Peyer's patch (tissue), 4 donors: ENCODE data around the gene DDX49. TPM values are rescaled to one million over a fixed set of nuclear protein-coding genes. Genes with fewer than 3 reads are reported as not detected.
A peak's percentile ranks its signal among the peaks of the same experiment; 100 is the strongest.

Experiments
- DNase-seq, 3 donors: peaks; one replicate each; pipeline ENCODE4 v3.0.0-alpha.2; 2017 to 2019
- H3K27ac ChIP-seq, 4 donors: fragments of 200-600 bp; sonication (generic); one replicate each; pipeline ENCODE4 v1.5.1; 2016 to 2019
- H3K27me3 ChIP-seq, 2 donors: fragments of 200-600 bp; sonication (generic); one replicate each; pipeline ENCODE4 v1.5.1; 2019
- H3K36me3 ChIP-seq, 3 donors: fragments of 200-600 bp; sonication (generic); one replicate each; pipeline ENCODE4 v1.5.1; 2016 to 2019
- H3K4me1 ChIP-seq, 4 donors: fragments of 200-600 bp; sonication (generic); one replicate each; pipeline ENCODE4 v1.5.1; 2016 to 2019
- H3K4me3 ChIP-seq, 4 donors: fragments of 200-600 bp; sonication (generic); 1 replicate in 3 of 4; 2 replicates in 1 of 4; pipeline ENCODE4 v1.5.1; 2016 to 2019; ENCODE audit warnings: mild to moderate bottlenecking in 1 of 4
- H3K9me3 ChIP-seq, 4 donors: fragments of 200-600 bp; sonication (generic); one replicate each; pipeline ENCODE4 v1.5.1; 2016 to 2019; ENCODE audit warnings: mild to moderate bottlenecking in 1 of 4
- POLR2A ChIP-seq, 2 donors: fragments of 450-650 bp; IDR thresholded peaks; one replicate each; pipeline ENCODE4 v1.5.1; 2017; ENCODE audit warnings: antibody characterized with exemption in 2 of 2, mild to moderate bottlenecking in 2 of 2, moderate library complexity in 2 of 2
- total RNA-seq, 4 donors: library from RNA; depleted of rRNA; stranded (reverse); fragments of >200 nt; gene quantifications; one replicate each; pipeline ENCODE4 v1.1.0, GENCODE V29; 2016
- TF ChIP-seq, protein P1 (sequence below), 6 experiments: fragments of 450-650 bp in 4 of 6; fragments of 200-600 bp in 2 of 6; sonication (generic) in 1 of 6; IDR thresholded peaks; one replicate each; pipeline ENCODE4 v1.5.1; 2017 to 2019; ENCODE audit warnings: antibody characterized with exemption in 6 of 6, mild to moderate bottlenecking in 3 of 6, moderate library complexity in 1 of 6

Gene DDX49
- total RNA-seq, 4 donors from 2014 or later: 37.0 to 76.9 (median 47.1) TPM

GRCh38 chr19:18905058-18905456 is 14.5 kb upstream of the DDX49 start:
- Histone ChIP-seq H3K9me3 (no peaks in the 10 kb centered on the region), H3K4me1 (no peaks in the 10 kb centered on the region), H3K4me3 (no peak overlapping the region), H3K27me3 (no peaks in the 10 kb centered on the region), H3K36me3 (peaks cover 0 to 81% (median 0%) of the 10 kb centered on the region in 3 donors), H3K27ac (no peak overlapping the region)
- DNase-seq: peak in 1 of 3 donors; percentile 31
- TF ChIP-seq POLR2A (IDR thresholded peaks at IDR 0.05): no peak
- TF ChIP-seq, protein P1, sequence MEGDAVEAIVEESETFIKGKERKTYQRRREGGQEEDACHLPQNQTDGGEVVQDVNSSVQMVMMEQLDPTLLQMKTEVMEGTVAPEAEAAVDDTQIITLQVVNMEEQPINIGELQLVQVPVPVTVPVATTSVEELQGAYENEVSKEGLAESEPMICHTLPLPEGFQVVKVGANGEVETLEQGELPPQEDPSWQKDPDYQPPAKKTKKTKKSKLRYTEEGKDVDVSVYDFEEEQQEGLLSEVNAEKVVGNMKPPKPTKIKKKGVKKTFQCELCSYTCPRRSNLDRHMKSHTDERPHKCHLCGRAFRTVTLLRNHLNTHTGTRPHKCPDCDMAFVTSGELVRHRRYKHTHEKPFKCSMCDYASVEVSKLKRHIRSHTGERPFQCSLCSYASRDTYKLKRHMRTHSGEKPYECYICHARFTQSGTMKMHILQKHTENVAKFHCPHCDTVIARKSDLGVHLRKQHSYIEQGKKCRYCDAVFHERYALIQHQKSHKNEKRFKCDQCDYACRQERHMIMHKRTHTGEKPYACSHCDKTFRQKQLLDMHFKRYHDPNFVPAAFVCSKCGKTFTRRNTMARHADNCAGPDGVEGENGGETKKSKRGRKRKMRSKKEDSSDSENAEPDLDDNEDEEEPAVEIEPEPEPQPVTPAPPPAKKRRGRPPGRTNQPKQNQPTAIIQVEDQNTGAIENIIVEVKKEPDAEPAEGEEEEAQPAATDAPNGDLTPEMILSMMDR (IDR thresholded peaks at IDR 0.05): no peak

DNA sequence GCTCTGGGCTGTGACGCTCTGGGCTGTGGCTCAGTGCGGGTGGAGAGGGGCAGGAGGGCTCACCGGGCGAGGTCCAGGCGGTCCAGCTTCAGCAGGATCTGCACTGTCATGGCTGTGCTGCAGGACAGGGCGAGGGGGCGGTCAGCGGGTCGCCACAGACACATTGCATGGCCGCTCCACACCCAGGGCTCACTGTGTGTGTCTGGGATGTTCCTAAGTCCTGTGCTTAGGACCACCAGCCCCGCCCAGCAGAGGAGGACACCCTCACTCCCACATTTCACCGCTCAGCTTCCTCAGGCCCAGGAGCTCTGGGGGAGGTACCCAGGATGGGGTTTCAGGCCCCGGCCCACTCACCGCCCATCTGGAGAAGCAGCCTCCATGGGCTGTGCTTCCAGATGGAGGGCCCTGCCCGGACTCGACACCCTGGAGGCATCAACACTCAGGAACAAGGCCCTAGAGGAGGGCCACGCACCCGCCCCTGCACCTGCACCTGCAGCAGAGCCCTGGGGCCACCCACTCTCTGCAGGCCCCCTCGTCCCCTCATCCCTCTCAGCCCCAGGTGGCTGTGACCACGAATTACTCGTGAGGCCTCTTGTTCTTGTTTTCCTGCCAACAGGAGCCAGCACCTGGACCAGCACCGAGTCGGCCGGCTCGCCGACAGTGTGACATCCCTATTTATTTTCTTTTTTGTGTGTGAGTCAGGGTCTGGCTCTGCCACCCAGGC is 13.8 kb upstream of the DDX49 start:
- H3K27me3 ChIP-seq: no peaks in the 10 kb centered on the region
- no peak for TF ChIP-seq POLR2A (IDR thresholded peaks at IDR 0.05)
- TF ChIP-seq, protein P1 (IDR thresholded peaks at IDR 0.05): no peak
- H3K27ac ChIP-seq: no peak overlapping the region
- no peak overlapping the region for H3K4me3 ChIP-seq
- no peaks in the 10 kb centered on the region for H3K4me1 ChIP-seq
- H3K36me3 ChIP-seq: peaks cover 0 to 81% (median 0%) of the 10 kb centered on the region in 3 donors
- no peaks in the 10 kb centered on the region for H3K9me3 ChIP-seq
- peak in 1 of 3 donors; percentile 41 for DNase-seq

GRCh38 chr19:18906605-18907519 is 12.7 kb upstream of the DDX49 start:
- no peaks in the 10 kb centered on the region for H3K27me3 ChIP-seq
- no peak overlapping the region for H3K27ac ChIP-seq
- peaks cover 0 to 76% (median 0%) of the 10 kb centered on the region in 3 donors for H3K36me3 ChIP-seq
- H3K4me3 ChIP-seq: no peak overlapping the region
- no peaks in the 10 kb centered on the region for H3K4me1 ChIP-seq
- TF ChIP-seq, protein P1 (IDR thresholded peaks at IDR 0.05): no peak
- no peak for TF ChIP-seq POLR2A (IDR thresholded peaks at IDR 0.05)
- DNase-seq: peak in 1 of 3 donors; percentile 42
- no peaks in the 10 kb centered on the region for H3K9me3 ChIP-seq

DNA sequence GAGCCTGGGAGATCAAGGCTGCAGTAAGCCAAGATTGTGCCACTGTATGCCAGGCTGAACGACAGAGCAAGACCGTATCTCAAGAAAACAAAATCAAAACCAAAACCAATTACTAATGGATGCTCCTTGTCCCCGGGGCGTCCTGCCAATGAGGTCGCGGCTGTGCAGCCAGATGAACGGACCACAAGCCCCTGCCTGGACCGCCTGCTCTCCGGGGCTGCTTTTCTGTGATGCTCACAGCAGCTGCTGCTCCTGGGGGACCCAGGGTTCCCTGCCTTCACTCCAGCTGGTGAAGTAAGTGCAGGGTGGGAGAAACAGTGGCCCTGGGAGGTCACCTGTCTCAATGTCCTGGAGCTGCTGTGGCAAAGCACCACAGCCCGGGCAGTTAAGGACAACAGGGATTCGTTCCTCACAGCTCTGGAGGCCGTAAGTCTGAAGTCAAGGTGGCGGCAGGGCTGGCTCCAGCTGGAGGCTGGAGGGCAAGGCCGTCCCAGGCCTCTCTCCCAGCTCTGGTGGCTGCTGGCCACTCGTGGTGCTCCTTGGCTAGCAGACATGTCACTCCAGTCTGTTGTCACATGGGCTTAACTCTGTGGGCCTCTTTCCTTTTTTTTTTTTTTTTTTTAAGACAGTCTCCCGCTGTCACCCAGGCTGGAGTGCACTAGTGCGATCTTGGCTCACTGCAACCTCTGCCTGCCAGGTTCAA is 10.4 kb upstream of the DDX49 start:
- Histone ChIP-seq H3K36me3 (peaks cover 0 to 79% (median 0%) of the 10 kb centered on the region in 3 donors), H3K4me3 (no peak overlapping the region), H3K9me3 (no peaks in the 10 kb centered on the region), H3K27me3 (no peaks in the 10 kb centered on the region), H3K27ac (no peak overlapping the region), H3K4me1 (no peaks in the 10 kb centered on the region)
- TF ChIP-seq, protein P1 (IDR thresholded peaks at IDR 0.05): no peak
- TF ChIP-seq POLR2A (IDR thresholded peaks at IDR 0.05): no peak
- no peak for DNase-seq

DNA sequence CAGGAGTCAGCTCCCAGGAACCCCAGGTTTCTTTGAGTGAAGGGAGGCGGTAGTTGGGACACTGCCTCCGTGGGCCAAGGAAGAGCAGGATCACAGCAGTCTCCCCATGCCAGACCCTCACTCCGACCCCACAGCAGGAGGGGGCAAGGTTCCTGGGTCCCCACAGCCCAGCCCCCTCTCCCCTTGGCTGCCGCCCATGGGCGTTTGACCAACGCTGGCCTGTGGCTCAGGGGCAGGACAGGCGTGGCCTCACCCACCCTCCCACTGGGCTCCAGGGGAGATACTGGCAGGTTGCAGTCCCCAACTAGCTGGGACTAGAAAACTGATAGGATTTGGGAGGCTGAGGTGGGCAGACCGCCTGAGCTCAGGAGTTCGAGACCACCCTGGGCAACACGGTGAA is 9.5 kb upstream of the DDX49 start:
- no peak overlapping the region for H3K4me3 ChIP-seq
- H3K36me3 ChIP-seq: peaks cover 0 to 77% (median 0%) of the 10 kb centered on the region in 3 donors
- peak in 1 of 3 donors; percentile 38 for DNase-seq
- no peaks in the 10 kb centered on the region for H3K27me3 ChIP-seq
- no peaks in the 10 kb centered on the region for H3K9me3 ChIP-seq
- no peak overlapping the region for H3K27ac ChIP-seq
- no peaks in the 10 kb centered on the region for H3K4me1 ChIP-seq
- TF ChIP-seq, protein P1 (IDR thresholded peaks at IDR 0.05): no peak
- TF ChIP-seq POLR2A (IDR thresholded peaks at IDR 0.05): no peak
